H9 (cell line): ENCODE measurements around the gene ELK1. TPM values are rescaled to one million over a fixed set of nuclear protein-coding genes. Genes with fewer than 3 reads are reported as not detected.

Source experiments
- DNase-seq: peaks from one replicate; pipeline ENCODE4 v3.0.0-alpha.2; 2017
- H2AFZ ChIP-seq: one replicate; pipeline ENCODE4 v1.6.1; 2013; ENCODE audit warnings: mild to moderate bottlenecking, low read length, control low read depth, moderate library complexity
- H2AK5ac ChIP-seq: 2 replicates; pipeline ENCODE4 v1.6.1; 2013; ENCODE audit warnings: low read length, control low read depth, mixed read lengths; ENCODE audit not compliant: insufficient read length
- H2BK120ac ChIP-seq: one replicate; pipeline ENCODE4 v1.6.1; 2013; ENCODE audit warnings: low read depth, mild to moderate bottlenecking, low read length, control low read depth, inconsistent platforms; ENCODE audit not compliant: poor library complexity, severe bottlenecking
- H2BK12ac ChIP-seq: 2 replicates; pipeline ENCODE4 v1.6.1; 2013; ENCODE audit warnings: low read length, control low read depth, mixed read lengths, low read depth; ENCODE audit not compliant: insufficient read length
- H2BK15ac ChIP-seq: 2 replicates; pipeline ENCODE4 v1.6.1; 2013; ENCODE audit warnings: low read depth, low read length, control low read depth
- H2BK20ac ChIP-seq: one replicate; pipeline ENCODE4 v1.6.1; 2013; ENCODE audit warnings: low read depth, mild to moderate bottlenecking, low read length, control low read depth, inconsistent platforms; ENCODE audit not compliant: poor library complexity, severe bottlenecking
- H2BK5ac ChIP-seq: 2 replicates; pipeline ENCODE4 v1.6.1; 2013; ENCODE audit warnings: low read length, control low read depth, mixed read lengths; ENCODE audit not compliant: insufficient read length
- H3K14ac ChIP-seq: 2 replicates; pipeline ENCODE4 v1.6.1; 2013; ENCODE audit warnings: low read length, control low read depth; ENCODE audit not compliant: insufficient read depth
- H3K18ac ChIP-seq: 2 replicates; pipeline ENCODE4 v1.6.1; 2013; ENCODE audit warnings: low read depth, mild to moderate bottlenecking, mixed read lengths, low read length, control low read depth; ENCODE audit not compliant: insufficient read length
- H3K23ac ChIP-seq: 2 replicates; pipeline ENCODE4 v1.6.1; 2013; ENCODE audit warnings: low read length, control low read depth, mixed read lengths, low read depth; ENCODE audit not compliant: insufficient read length
- H3K23me2 ChIP-seq: 2 replicates; pipeline ENCODE4 v1.6.1; 2013; ENCODE audit warnings: low read depth, mild to moderate bottlenecking, mixed read lengths, low read length, control low read depth; ENCODE audit not compliant: insufficient read length, poor library complexity, severe bottlenecking
- H3K27ac ChIP-seq: 2 replicates; pipeline ENCODE4 v1.5.1; 2013; ENCODE audit warnings: low read length, control low read depth, mixed read lengths, low read depth; ENCODE audit not compliant: insufficient read length
- H3K27me3 ChIP-seq: 2 replicates; pipeline ENCODE4 v1.6.1; 2013; ENCODE audit warnings: low read length, control low read depth, inconsistent platforms; ENCODE audit not compliant: insufficient read depth
- H3K4ac ChIP-seq: 2 replicates; pipeline ENCODE4 v1.6.1; 2013; ENCODE audit warnings: low read depth, mild to moderate bottlenecking, control low read depth, inconsistent platforms, low read length, moderate library complexity
- H3K4me1 ChIP-seq: 2 replicates; pipeline ENCODE4 v1.6.1; 2013; ENCODE audit warnings: low read length, control low read depth, inconsistent platforms; ENCODE audit not compliant: insufficient read depth
- H3K4me2 ChIP-seq: 2 replicates; pipeline ENCODE4 v1.6.1; 2013; ENCODE audit warnings: low read length, control low read depth, mixed read lengths; ENCODE audit not compliant: insufficient read length, insufficient read depth
- H3K56ac ChIP-seq: 2 replicates; pipeline ENCODE4 v1.6.1; 2013; ENCODE audit warnings: low read depth, mild to moderate bottlenecking, mixed read lengths, low read length, control low read depth; ENCODE audit not compliant: insufficient read length
- H3K79me1 ChIP-seq: 2 replicates; pipeline ENCODE4 v1.6.1; 2013; ENCODE audit warnings: low read depth, mild to moderate bottlenecking, moderate library complexity, low read length, control low read depth, inconsistent platforms; ENCODE audit not compliant: insufficient read depth, poor library complexity, severe bottlenecking
- H3K79me2 ChIP-seq: 2 replicates; pipeline ENCODE4 v1.6.1; 2013; ENCODE audit warnings: low read length, control low read depth, inconsistent platforms; ENCODE audit not compliant: insufficient read depth
- H3K9ac ChIP-seq: 2 replicates; pipeline ENCODE4 v1.6.1; 2013; ENCODE audit warnings: low read length, control low read depth, mixed read lengths; ENCODE audit not compliant: insufficient read length; ENCODE audit errors: extremely low read depth
- H3K9me3 ChIP-seq: one replicate; pipeline ENCODE4 v1.6.1; 2013; ENCODE audit warnings: low read depth, low read length, inconsistent platforms; ENCODE audit not compliant: control insufficient read depth
- H3T11ph ChIP-seq: one replicate; pipeline ENCODE4 v1.6.1; 2013; ENCODE audit warnings: mild to moderate bottlenecking, low read length, control low read depth, inconsistent platforms
- H4K20me1 ChIP-seq: one replicate; pipeline ENCODE4 v1.6.1; 2013; ENCODE audit not compliant: control insufficient read depth, insufficient read length, insufficient read depth
- H4K5ac ChIP-seq: 2 replicates; pipeline ENCODE4 v1.6.1; 2013; ENCODE audit warnings: low read depth, mild to moderate bottlenecking, mixed read lengths, low read length, control low read depth; ENCODE audit not compliant: insufficient read length
- H4K8ac ChIP-seq: replicated peaks from 2 replicates; pipeline ENCODE4 v1.6.1; 2013; ENCODE audit warnings: low read length, control low read depth, mixed read lengths, low read depth; ENCODE audit not compliant: insufficient read length
- H4K91ac ChIP-seq: 2 replicates; pipeline ENCODE4 v1.6.1; 2013; ENCODE audit warnings: low read depth, mild to moderate bottlenecking, moderate library complexity, mixed read lengths, low read length, control low read depth; ENCODE audit not compliant: insufficient read length
- H3K27ac Mint-ChIP-seq, 3 experiments: 2 replicates in 2 of 3; 3 replicates in 1 of 3; pipeline ENCODE4 v1.8.0; 2020 to 2021; ENCODE audit warnings: mixed read lengths in 3 of 3, mild to moderate bottlenecking in 1 of 3, moderate library complexity in 1 of 3
- H3K27me3 Mint-ChIP-seq: 2 replicates; pipeline ENCODE4 v1.8.0; 2021; ENCODE audit warnings: low read depth, mild to moderate bottlenecking, moderate library complexity, mixed read lengths
- H3K36me3 Mint-ChIP-seq, 3 experiments: 2 replicates in 2 of 3; 3 replicates in 1 of 3; pipeline ENCODE4 v1.8.0; 2020 to 2021; ENCODE audit warnings: low read depth in 3 of 3, mixed read lengths in 3 of 3; ENCODE audit not compliant: insufficient read depth in 1 of 3
- H3K4me1 Mint-ChIP-seq, 2 experiments: 2 replicates each; pipeline ENCODE4 v1.8.0; 2020; ENCODE audit warnings: mixed read lengths in 2 of 2
- H3K4me3 Mint-ChIP-seq, 2 experiments: 2 replicates in 1 of 2; 3 replicates in 1 of 2; pipeline ENCODE4 v1.8.0; 2020 to 2021; ENCODE audit warnings: mild to moderate bottlenecking in 2 of 2, mixed read lengths in 2 of 2, moderate library complexity in 1 of 2
- H3K9me3 Mint-ChIP-seq, 2 experiments: 2 replicates in 1 of 2; 3 replicates in 1 of 2; pipeline ENCODE4 v1.8.0; 2020; ENCODE audit warnings: mild to moderate bottlenecking in 2 of 2, mixed read lengths in 2 of 2, moderate library complexity in 1 of 2
- CTCF ChIP-seq: fragments of 200-600 bp; sonication (generic); conservative IDR thresholded peaks from 3 replicates; pipeline ENCODE4 v1.8.0; 2021; ENCODE audit warnings: antibody characterized with exemption, mild to moderate bottlenecking
- WGBS: extraction: QIAGEN DNeasy Blood & Tissue Kit; methylation state at CpG from one replicate; pipeline ENCODE4 v1.1.7; 2013; ENCODE audit warnings: missing lambda C conversion rate, low lambda C conversion rate, mixed read lengths; ENCODE audit not compliant: insufficient read length; ENCODE audit errors: extremely low coverage; 5-methylcytosine and 5-hydroxymethylcytosine counted together
- total RNA-seq: library from RNA; stranded (reverse); gene quantifications from 2 replicates; pipeline ENCODE4 v1.2.1, GENCODE V29; 2021

Gene ELK1
- total RNA-seq, 1 experiment from 2014 or later = 49.8 TPM

DNA sequence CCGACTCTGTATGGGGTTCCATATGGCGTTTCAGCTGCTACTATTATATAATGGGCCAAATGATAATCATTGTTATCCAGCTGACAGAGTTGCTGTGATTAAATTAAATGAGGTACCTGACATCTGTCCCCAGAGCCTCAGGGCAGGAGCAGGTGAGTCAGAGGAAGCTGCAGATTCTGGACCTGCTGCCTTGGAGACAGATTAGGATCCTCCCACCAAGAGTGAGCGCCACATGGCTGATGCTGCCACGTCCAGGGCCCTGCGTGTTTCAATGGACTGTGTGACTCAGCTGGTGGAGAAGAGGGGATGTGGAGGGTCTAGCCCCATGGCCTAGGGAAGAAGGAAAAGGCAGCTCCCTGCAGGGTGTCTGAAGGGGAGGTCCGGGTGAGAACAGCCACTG, 36.9 kb upstream of the ELK1 start:
- H3K9ac ChIP-seq = no peak overlapping the region
- no peak overlapping the region for H2AFZ ChIP-seq
- no peak overlapping the region for H3K4ac ChIP-seq
- H3K79me2 ChIP-seq = no peaks in the 10 kb centered on the region
- no peak overlapping the region for H3K14ac ChIP-seq
- WGBS = no CpG with 5 or more reads among the region's 6 CpGs
- H3K18ac ChIP-seq = no peak overlapping the region
- peaks cover 65 to 72% of the 10 kb centered on the region in 2 experiments for H3K9me3 Mint-ChIP-seq
- TF ChIP-seq CTCF = no peak
- H2BK120ac ChIP-seq = no peak overlapping the region
- H3K36me3 Mint-ChIP-seq = no peaks in the 10 kb centered on the region; a peak in 2 of 7 replicates
- no peaks in the 10 kb centered on the region for H3K4me1 Mint-ChIP-seq
- H3K27ac ChIP-seq = no peak overlapping the region
- H3K27me3 ChIP-seq = no peaks in the 10 kb centered on the region
- no peak overlapping the region for H2BK15ac ChIP-seq
- no peaks in the 10 kb centered on the region for H3K79me1 ChIP-seq
- no peak overlapping the region for H3K23ac ChIP-seq
- no peak overlapping the region for H3K56ac ChIP-seq
- no peak overlapping the region for H3K27ac Mint-ChIP-seq
- H3K4me3 Mint-ChIP-seq = no peak overlapping the region
- no peak overlapping the region for H3K4me2 ChIP-seq
- no peaks in the 10 kb centered on the region for H3K23me2 ChIP-seq
- no peaks in the 10 kb centered on the region for H4K20me1 ChIP-seq
- H4K8ac ChIP-seq = no peak overlapping the region
- no peak overlapping the region for H4K91ac ChIP-seq
- no peak overlapping the region for H2BK20ac ChIP-seq
- peaks cover 4% of the 10 kb centered on the region for H3K27me3 Mint-ChIP-seq
- peaks cover 46% of the 10 kb centered on the region for H3K9me3 ChIP-seq
- no peak overlapping the region for H3T11ph ChIP-seq
- no peak overlapping the region for H2BK5ac ChIP-seq
- DNase-seq = no peak
- no peak overlapping the region for H2AK5ac ChIP-seq
- H4K5ac ChIP-seq = no peak overlapping the region
- no peaks in the 10 kb centered on the region for H3K4me1 ChIP-seq
- H2BK12ac ChIP-seq = no peak overlapping the region
